IPS-20b (cell line): ENCODE results near the gene APBB2.

ENCODE experiments used
- H3K27ac ChIP-seq: one replicate; pipeline ENCODE4 v1.5.1; 2013; ENCODE audit warnings: low read length
- H3K27me3 ChIP-seq: 2 replicates; pipeline ENCODE4 v1.6.1; 2013; ENCODE audit warnings: mild to moderate bottlenecking, low read length, inconsistent platforms; ENCODE audit not compliant: insufficient read depth
- H3K36me3 ChIP-seq: 2 replicates; pipeline ENCODE4 v1.6.1; 2013; ENCODE audit warnings: low read depth, mild to moderate bottlenecking, inconsistent platforms, low read length, moderate library complexity; ENCODE audit not compliant: insufficient read depth
- H3K4me1 ChIP-seq: 2 replicates; pipeline ENCODE4 v1.6.1; 2013; ENCODE audit warnings: mild to moderate bottlenecking, control low read depth, inconsistent platforms, low read length, moderate library complexity; ENCODE audit not compliant: insufficient read depth
- H3K4me3 ChIP-seq: 2 replicates; pipeline ENCODE4 v1.5.1; 2013; ENCODE audit warnings: mild to moderate bottlenecking, low read length, inconsistent platforms
- H3K9ac ChIP-seq: 2 replicates; pipeline ENCODE4 v1.6.1; 2013; ENCODE audit warnings: low read depth, mild to moderate bottlenecking, inconsistent platforms, low read length, moderate library complexity
- H3K9me3 ChIP-seq: 2 replicates; pipeline ENCODE4 v1.6.1; 2013; ENCODE audit warnings: mild to moderate bottlenecking, low read depth, low read length, inconsistent platforms; ENCODE audit not compliant: insufficient read depth

Gene APBB2

DNA sequence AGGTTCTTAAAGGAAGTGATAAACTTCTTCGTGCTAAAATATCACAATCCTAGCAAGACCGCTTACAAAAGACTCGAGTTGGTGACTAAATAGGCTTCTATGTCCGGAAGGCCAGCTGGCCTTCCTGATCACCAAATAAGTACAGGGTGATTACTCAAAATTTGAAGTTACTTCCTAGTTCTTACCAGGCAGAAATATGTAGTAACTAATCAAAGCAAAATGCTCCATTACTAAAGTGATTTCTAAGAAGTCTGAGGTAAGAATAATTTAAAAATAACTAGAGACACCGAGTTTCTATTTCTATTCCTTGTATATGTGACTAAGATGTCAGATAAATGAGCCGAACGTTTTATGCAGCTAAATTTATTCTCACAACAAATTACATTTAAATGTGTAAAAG, 402.4 kb downstream of the APBB2 start:
- Histone ChIP-seq H3K4me1 (no peaks in the 10 kb centered on the region), H3K27me3 (no peaks in the 10 kb centered on the region), H3K9ac (no peak overlapping the region), H3K36me3 (peaks cover 39% of the 10 kb centered on the region), H3K27ac (no peak overlapping the region), H3K9me3 (no peaks in the 10 kb centered on the region), H3K4me3 (no peak overlapping the region)

DNA sequence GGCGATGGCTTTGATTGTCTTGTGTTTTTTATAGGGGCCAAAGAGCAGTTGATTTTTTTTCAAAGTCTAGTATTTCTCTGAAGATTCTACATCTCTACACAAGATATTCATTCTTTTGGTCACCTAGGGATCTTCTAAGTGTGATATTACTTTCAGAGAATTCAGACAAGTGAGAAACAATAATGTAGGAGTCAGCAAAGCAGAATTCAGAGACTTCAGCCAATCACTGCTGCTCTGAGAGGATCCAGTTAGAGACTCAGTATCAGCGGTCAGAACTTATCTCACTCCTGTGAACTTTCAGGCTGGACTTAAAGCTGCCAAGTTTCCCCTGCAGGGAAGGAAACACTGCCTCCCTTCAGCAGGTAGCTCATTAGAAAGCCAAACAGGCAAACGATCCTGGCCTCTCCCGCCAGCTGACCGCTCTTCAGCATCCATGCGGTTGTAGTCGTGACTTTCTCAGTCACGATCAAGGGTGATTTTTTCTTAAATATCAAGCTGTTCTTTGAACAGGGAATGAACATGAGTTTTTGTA, 405.4 kb downstream of the APBB2 start:
- Histone ChIP-seq H3K4me1 (no peaks in the 10 kb centered on the region), H3K27me3 (no peaks in the 10 kb centered on the region), H3K36me3 (peaks cover 14% of the 10 kb centered on the region), H3K9ac (no peak overlapping the region), H3K27ac (no peak overlapping the region), H3K9me3 (no peaks in the 10 kb centered on the region), H3K4me3 (no peak overlapping the region)

DNA sequence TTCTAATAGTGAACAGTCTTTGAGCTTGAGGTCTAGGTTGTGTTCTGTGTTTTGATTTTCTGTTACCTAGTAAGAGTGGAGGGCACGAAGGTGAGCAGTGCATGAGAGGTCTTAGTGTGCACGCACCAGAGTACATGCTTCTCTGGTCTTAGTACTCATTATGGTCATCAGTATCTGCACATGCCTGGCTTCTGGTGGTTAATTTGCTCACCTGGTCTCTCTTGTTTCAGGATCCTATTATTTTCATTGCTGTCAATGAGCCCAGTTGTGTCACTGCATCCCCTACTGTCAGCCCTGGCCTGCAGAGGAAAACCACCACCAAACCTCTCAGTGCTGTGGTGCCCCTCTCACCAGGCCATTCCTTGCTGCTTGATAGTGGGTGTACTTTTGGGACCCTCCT, 409.7 kb downstream of the APBB2 start:
- no peaks in the 10 kb centered on the region for H3K27me3 ChIP-seq

DNA sequence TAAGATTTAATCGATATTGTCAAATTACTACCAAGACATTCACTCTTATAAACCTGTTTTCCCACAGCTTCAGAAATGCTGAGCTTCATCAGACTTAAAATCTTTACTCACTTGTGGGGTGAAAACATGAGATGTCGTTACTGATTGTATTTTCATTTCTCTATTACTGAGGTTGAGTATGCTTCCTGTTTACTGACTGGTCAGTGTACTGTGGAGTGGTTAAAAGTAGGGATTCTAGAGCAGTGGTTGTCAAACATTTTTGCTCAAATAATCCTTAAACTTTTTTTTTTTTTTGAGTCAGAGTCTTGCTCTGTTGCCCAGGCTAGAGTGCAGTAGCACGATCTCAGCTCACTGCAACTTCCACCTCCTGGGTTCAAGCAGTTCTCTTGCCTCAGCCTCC, 414.3 kb downstream of the APBB2 start:
- no peaks in the 10 kb centered on the region for H3K4me1 ChIP-seq
- H3K27me3 ChIP-seq = no peaks in the 10 kb centered on the region
- H3K36me3 ChIP-seq = no peaks in the 10 kb centered on the region
- no peaks in the 10 kb centered on the region for H3K9me3 ChIP-seq
- H3K4me3 ChIP-seq = no peak overlapping the region
- no peak overlapping the region for H3K27ac ChIP-seq
- no peak overlapping the region for H3K9ac ChIP-seq

More for the DNA sequence above, 409.7 kb downstream of the APBB2 start:
- Histone ChIP-seq H3K27ac (no peak overlapping the region), H3K36me3 (no peaks in the 10 kb centered on the region), H3K4me1 (no peaks in the 10 kb centered on the region), H3K9ac (no peak overlapping the region), H3K4me3 (no peak overlapping the region), H3K9me3 (no peaks in the 10 kb centered on the region)

DNA sequence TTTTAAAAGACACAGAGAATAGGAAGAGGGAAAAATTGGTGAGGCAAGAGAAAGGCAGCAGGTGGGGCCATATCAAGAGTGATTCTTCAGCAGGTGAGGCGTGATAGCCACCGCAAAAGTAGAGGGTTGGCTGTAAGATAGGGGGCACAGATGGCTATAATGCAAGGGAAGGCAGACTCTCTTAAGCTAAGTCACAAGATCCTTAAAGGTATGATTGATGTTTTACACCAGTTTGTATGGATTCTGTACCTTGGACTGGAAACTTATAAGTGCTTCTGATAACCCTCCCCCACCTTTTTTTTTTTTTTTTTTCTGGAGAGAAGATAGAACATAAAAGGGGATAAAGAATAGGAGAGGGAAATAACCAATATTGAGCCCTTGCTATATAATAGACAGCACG, 424.6 kb downstream of the APBB2 start:
- Histone ChIP-seq H3K9ac (no peak overlapping the region), H3K27me3 (no peaks in the 10 kb centered on the region), H3K9me3 (no peaks in the 10 kb centered on the region), H3K27ac (no peak overlapping the region), H3K4me3 (no peak overlapping the region), H3K4me1 (no peaks in the 10 kb centered on the region), H3K36me3 (no peaks in the 10 kb centered on the region)

DNA sequence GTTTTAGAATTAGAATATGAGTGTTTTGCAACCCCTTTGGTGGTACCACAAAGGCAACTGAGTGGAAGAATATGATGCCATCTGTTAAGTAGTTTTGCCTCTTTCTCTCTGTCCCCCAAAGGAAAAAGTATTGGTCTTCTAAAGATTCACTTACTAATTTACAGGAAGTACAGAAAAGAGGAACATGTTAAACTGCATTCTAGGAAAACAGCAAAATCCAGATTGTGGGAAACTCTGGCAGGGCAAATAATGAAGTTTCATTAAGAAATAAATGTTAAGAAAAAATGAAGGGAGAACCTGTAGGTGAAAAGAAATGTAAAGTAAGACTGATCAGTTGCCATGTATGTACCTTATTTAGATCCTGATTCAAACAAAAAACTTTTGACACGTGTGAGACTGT, 425.3 kb downstream of the APBB2 start:
- no peak overlapping the region for H3K9ac ChIP-seq
- no peaks in the 10 kb centered on the region for H3K9me3 ChIP-seq
- H3K27ac ChIP-seq = no peak overlapping the region
- H3K4me3 ChIP-seq = no peak overlapping the region
- H3K4me1 ChIP-seq = no peaks in the 10 kb centered on the region
- H3K36me3 ChIP-seq = no peaks in the 10 kb centered on the region
- no peaks in the 10 kb centered on the region for H3K27me3 ChIP-seq

DNA sequence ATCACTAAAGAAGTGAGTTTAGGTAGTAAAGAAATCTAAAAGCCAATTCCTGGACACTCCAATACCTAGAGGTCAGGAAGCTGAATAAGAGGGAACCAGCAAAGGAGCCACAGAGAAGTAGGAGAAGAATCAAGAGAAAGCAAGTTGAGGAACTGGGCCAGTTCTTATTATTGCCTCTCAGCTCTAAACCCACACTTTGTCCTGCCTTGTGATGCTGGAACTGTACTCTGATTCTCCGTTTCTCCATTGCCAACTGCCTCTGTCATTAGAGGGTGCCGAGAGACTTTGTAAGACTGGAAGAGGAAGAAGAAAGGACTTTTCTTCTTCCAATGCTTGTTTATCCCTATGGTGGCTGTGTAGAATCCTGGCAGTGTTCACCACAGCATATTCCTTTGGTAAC, 426.0 kb downstream of the APBB2 start:
- Histone ChIP-seq H3K9me3 (no peaks in the 10 kb centered on the region), H3K4me3 (no peak overlapping the region), H3K27me3 (no peaks in the 10 kb centered on the region), H3K27ac (no peak overlapping the region), H3K9ac (no peak overlapping the region), H3K36me3 (no peaks in the 10 kb centered on the region), H3K4me1 (no peaks in the 10 kb centered on the region)

DNA sequence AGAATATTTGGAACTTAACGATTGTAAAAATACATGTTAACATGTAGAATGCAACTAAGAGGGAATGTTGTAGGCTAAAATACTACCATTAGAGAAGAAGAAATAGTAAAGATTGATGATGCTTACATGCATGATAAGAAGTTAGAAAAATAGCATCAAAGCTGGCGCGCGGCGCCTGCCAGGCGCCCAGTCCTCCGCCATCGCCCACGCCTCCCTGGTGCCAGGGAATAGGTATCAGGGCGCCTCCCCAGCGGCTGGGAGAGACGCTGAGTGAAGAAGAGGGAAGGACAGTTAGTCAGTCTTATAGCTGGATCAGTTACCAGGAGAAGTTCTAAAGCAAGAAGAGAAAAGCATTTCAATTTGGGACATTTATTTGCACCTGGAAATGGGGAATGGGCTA, 428.6 kb downstream of the APBB2 start:
- Histone ChIP-seq H3K27me3 (no peaks in the 10 kb centered on the region), H3K9me3 (no peaks in the 10 kb centered on the region), H3K36me3 (peaks cover 8% of the 10 kb centered on the region; the same call in 1 of the 2 replicates), H3K4me1 (no peaks in the 10 kb centered on the region), H3K9ac (no peak overlapping the region), H3K4me3 (no peak overlapping the region), H3K27ac (no peak overlapping the region)

DNA sequence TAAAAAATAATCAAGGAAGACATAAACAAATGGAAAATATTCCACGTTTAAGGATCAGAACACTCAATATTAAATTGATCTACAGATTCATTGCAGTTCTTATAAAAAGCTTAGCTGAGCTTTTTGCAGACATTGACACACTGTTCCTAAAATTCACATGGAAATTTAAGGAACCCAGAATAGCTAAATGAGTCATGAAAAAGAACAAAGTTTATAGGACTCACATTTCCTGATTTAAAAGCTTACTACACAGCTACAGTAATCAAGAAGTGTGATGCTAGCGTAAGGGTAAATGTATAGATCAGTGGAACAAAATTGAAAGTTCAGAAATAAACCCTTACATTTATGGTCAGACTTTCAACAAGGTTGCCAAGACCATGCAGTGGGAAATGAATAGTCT, 431.5 kb downstream of the APBB2 start:
- Histone ChIP-seq H3K4me3 (no peak overlapping the region), H3K9ac (no peak overlapping the region), H3K4me1 (no peaks in the 10 kb centered on the region), H3K27ac (no peak overlapping the region), H3K36me3 (peaks cover 16% of the 10 kb centered on the region; the same call in 1 of the 2 replicates), H3K27me3 (no peaks in the 10 kb centered on the region), H3K9me3 (no peaks in the 10 kb centered on the region)

DNA sequence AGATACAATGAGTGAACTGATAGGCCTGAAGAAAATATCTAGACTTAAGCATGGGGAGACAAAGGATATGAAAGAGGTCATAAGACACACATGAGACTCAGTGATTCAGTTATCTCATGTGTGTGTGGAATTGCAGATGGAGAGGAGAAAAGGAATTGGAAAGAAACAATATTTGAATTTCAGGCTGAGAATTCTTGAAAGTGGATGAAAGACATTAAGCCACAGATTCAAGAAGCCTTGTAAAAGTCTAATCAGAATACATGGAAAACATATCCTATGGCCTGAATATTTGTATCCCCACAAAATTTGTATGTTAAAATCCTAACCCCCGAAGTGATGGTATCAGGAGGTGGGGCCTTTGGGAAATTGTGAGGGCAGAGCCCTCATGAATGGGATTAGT, 436.3 kb downstream of the APBB2 start:
- no peaks in the 10 kb centered on the region for H3K4me1 ChIP-seq
- H3K4me3 ChIP-seq = no peak overlapping the region
- peaks cover 24% of the 10 kb centered on the region; the same call in 1 of the 2 replicates for H3K36me3 ChIP-seq
- no peaks in the 10 kb centered on the region for H3K27me3 ChIP-seq
- H3K9ac ChIP-seq = no peak overlapping the region
- no peak overlapping the region for H3K27ac ChIP-seq
- no peaks in the 10 kb centered on the region for H3K9me3 ChIP-seq

DNA sequence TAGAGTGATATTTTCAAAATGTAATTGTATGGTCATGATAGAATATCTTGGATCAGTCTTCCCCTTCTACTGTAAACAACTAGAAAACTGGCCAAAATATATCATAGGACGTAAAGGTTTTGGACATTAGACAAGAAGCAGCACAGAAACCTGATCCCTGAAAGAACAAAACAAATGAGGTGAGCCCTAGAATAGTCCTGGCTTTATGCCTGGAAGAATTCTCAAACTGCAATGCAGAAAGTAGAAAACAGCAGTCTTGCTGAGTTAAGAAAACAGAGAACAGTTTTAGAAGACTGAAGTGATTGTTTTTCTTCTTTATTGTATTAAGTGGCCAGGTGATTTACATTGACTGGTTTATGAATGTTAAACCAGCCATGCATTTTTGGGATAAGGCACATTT, 445.1 kb downstream of the APBB2 start:
- Histone ChIP-seq H3K4me3 (no peak overlapping the region), H3K9me3 (no peaks in the 10 kb centered on the region), H3K4me1 (no peaks in the 10 kb centered on the region), H3K9ac (no peak overlapping the region), H3K27me3 (no peaks in the 10 kb centered on the region), H3K36me3 (peaks cover 17% of the 10 kb centered on the region; the same call in 1 of the 2 replicates), H3K27ac (no peak overlapping the region)

DNA sequence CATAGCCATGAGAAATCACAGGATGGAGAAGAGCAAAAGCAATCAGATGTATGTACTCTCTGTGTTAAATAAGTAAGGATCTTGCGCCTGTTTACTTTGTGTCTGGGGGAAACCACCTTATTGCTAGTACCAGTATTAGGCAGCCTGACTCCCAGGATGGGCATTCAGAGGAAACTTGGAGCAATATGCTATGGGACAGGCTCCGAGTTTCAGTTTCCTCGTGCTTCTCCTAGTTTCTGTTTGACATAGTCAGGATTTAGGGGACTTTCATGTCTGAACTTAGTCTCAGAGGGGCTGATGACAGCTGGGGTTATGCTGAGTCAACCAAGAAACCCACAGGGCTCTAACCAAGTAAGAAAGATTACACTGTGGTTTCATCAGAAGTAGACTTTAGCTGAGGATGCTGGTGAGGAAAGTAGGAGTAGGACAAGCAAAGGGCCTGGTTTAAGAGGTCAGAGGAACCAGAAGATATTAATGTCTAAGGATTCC, 451.1 kb downstream of the APBB2 start:
- H3K9me3 ChIP-seq = no peaks in the 10 kb centered on the region
- H3K36me3 ChIP-seq = peaks cover 22% of the 10 kb centered on the region
- H3K4me3 ChIP-seq = no peak overlapping the region
- H3K4me1 ChIP-seq = no peaks in the 10 kb centered on the region
- no peak overlapping the region for H3K27ac ChIP-seq
- H3K9ac ChIP-seq = no peak overlapping the region
- no peaks in the 10 kb centered on the region for H3K27me3 ChIP-seq
